Activated CD4-positive, alpha-beta memory T cell treated with anti-CD3 and anti-CD28 coated beads for 36 hours (primary cell): ENCODE data around the gene GRID2. TPM values are rescaled to one million over a fixed set of nuclear protein-coding genes. Genes with fewer than 3 reads are reported as not detected.

ENCODE experiments used
- CTCF ChIA-PET: fragments of 350-600 bp; sonication (Branson Sonifier 250); formaldehyde crosslinking; loops from one replicate; lab custom pipeline; 2021; ENCODE audit warnings: antibody characterized with exemption, inconsistent platforms; lab: Charles Lee
- POLR2A ChIA-PET: fragments of 350-600 bp; sonication (Branson Sonifier 250); formaldehyde crosslinking; loops from one replicate; lab custom pipeline; 2021; ENCODE audit warnings: antibody characterized with exemption; lab: Charles Lee
- DNase-seq: peaks from one replicate; pipeline ENCODE4 v3.0.0-alpha.2; 2020
- H3K27ac Mint-ChIP-seq: one replicate; pipeline ENCODE4 v1.8.0; 2021; ENCODE audit warnings: mixed read lengths
- H3K27me3 Mint-ChIP-seq: one replicate; pipeline ENCODE4 v1.8.0; 2021; ENCODE audit warnings: mixed read lengths
- H3K36me3 Mint-ChIP-seq: one replicate; pipeline ENCODE4 v1.8.0; 2021; ENCODE audit warnings: mixed read lengths
- H3K4me1 Mint-ChIP-seq: one replicate; pipeline ENCODE4 v1.8.0; 2021; ENCODE audit warnings: low read depth, mixed read lengths
- H3K4me3 Mint-ChIP-seq: one replicate; pipeline ENCODE4 v1.8.0; 2021; ENCODE audit warnings: mild to moderate bottlenecking, mixed read lengths
- H3K9me3 Mint-ChIP-seq: one replicate; pipeline ENCODE4 v1.8.0; 2021; ENCODE audit warnings: mixed read lengths
- intact Hi-C: fragments of 100-400 bp; cut with micrococcal nuclease; formaldehyde crosslinking; loops from one replicate; pipeline ENCODE4 v1.15.1; 2023
- total RNA-seq, 2 experiments: library from RNA; stranded (reverse); gene quantifications; one replicate each; pipeline ENCODE4 v1.2.3, GENCODE V29; 2021

GRID2 gene
- total RNA-seq, 2 experiments from 2014 or later = not detected

DNA sequence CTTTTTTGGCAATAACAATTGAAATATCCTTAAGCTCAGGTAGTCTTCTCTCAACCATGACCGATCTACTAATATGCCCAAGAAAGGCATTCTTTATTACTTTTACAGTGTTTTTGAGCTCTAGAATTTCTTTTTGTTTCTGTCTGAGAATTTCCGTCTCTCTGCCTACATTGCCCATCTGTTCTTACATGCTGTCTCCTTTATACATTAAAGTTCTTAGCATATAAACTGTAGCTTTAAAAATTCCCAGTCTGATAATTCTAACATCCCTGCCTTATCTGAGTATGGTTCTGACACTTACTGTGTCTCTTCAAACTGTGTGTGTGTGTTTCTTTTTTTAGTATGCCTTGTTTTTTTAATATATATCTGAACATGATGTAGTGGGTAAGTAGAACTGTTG is 658.1 kb downstream of the GRID2 start:
- DNase-seq = no peak
- Mint-ChIP-seq H3K4me3 (no peak overlapping the region), H3K4me1 (no peaks in the 10 kb centered on the region), H3K9me3 (peaks cover 14% of the 10 kb centered on the region), H3K27ac (no peak overlapping the region), H3K27me3 (no peaks in the 10 kb centered on the region), H3K36me3 (no peaks in the 10 kb centered on the region)
- ChIA-PET POLR2A (no interaction called here), CTCF (no interaction called here)
- intact Hi-C loops = no loop called here

DNA sequence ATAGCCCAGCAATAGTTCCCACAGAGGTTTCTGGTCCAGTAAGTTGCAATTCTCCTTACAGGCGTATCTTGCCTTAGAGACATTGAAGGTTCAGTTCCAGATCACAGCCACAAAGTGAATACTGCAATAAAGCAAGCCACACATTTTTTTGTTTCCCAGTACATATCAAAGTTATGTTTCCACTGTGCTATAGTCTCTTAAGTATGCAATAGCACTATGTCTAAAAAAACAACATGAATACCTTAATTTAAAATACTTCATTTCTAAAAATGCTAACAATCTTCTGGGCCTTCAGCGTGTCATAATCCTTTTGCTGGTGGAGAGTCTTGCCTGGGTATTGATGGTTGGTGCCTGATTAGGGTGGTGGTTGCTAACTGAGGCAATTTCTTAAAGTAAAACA is 659.1 kb downstream of the GRID2 start:
- no peak for DNase-seq
- H3K36me3 Mint-ChIP-seq = no peaks in the 10 kb centered on the region
- H3K4me1 Mint-ChIP-seq = no peaks in the 10 kb centered on the region
- H3K4me3 Mint-ChIP-seq = no peak overlapping the region
- POLR2A ChIA-PET = no interaction called here
- H3K27ac Mint-ChIP-seq = no peak overlapping the region
- peaks cover 12% of the 10 kb centered on the region for H3K9me3 Mint-ChIP-seq
- CTCF ChIA-PET = no interaction called here
- intact Hi-C loops = no loop called here
- no peaks in the 10 kb centered on the region for H3K27me3 Mint-ChIP-seq

DNA sequence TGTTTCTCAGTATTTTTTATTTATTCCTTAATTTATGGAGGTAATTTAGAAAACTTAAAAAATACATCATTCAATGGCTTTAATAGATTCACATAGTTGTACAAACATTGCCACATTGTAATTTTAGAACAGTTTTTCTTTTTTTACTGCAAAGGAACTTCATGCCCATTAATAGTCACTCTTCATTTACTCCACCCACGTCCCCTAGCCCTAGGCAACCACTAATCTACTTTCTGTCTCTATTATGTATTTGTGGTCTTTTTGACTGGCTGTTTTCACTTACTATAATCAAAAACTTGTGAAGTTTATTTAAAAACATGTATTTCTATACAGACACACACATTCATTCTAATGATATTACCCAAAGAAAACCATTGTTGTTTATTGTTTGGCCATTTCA is 664.8 kb downstream of the GRID2 start:
- Mint-ChIP-seq H3K27me3 (no peaks in the 10 kb centered on the region), H3K4me3 (no peak overlapping the region), H3K4me1 (no peaks in the 10 kb centered on the region), H3K9me3 (peaks cover 17% of the 10 kb centered on the region), H3K36me3 (no peaks in the 10 kb centered on the region), H3K27ac (no peak overlapping the region)
- DNase-seq = no peak
- intact Hi-C loops = no loop called here
- CTCF ChIA-PET = no interaction called here
- POLR2A ChIA-PET = no interaction called here

DNA sequence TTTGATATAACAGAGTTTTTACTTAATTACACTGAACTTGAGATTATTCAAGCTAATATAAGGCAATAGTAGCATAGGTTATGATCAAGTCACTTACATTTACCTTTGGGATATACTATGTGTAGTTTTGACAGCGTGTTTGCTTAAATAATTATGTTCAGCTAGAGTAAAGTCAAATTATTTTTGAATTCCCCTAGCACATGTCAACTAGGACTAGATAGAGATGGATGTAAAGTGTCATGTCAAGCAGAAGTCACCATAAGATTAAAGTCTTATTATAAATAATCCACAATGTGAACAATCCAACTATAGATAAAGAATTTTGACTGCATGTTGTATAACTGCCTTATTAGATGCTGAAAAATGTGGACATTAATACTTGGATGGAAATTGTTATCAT is 665.2 kb downstream of the GRID2 start:
- H3K9me3 Mint-ChIP-seq = peaks cover 17% of the 10 kb centered on the region
- DNase-seq = no peak
- H3K27me3 Mint-ChIP-seq = no peaks in the 10 kb centered on the region
- H3K4me3 Mint-ChIP-seq = no peak overlapping the region
- intact Hi-C loops = no loop called here
- POLR2A ChIA-PET = no interaction called here
- no peaks in the 10 kb centered on the region for H3K4me1 Mint-ChIP-seq
- CTCF ChIA-PET = no interaction called here
- no peaks in the 10 kb centered on the region for H3K36me3 Mint-ChIP-seq
- no peak overlapping the region for H3K27ac Mint-ChIP-seq

DNA sequence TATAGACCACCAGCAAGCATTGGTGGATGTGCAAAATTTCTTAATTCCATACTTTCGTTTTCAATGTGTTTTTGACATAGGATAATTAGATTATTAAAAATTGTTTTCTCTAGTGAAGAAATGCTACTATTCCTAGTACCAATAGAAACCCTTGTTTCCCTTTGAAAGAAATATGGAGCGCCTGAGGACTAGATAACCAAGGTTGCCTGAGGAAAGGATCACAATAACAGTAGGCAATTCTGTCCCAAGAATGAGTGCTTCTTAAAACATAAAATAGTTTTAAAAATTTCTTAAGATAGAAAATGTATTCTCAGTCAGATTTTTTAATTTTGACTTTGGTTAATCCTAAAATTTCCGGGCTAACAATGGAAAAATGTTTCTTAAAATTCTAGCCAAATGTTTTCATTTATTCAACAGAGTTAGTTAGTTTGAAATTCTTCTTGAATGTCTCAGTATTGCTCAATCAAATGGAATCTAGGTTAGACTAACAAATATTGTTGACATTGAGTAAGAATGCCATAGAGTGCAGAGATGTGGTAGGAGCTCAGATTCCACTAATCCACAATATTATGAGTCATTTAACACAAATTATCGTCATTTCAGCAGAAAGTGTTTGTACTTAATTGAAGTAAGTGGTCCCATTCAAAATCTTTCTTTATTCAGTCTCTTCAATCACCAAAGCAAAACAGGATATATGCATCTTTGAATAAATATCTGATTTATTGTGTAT is 666.0 kb downstream of the GRID2 start:
- POLR2A ChIA-PET = no interaction called here
- Mint-ChIP-seq H3K27me3 (no peaks in the 10 kb centered on the region), H3K4me1 (no peaks in the 10 kb centered on the region), H3K36me3 (no peaks in the 10 kb centered on the region), H3K27ac (no peak overlapping the region), H3K9me3 (peaks cover 16% of the 10 kb centered on the region), H3K4me3 (no peak overlapping the region)
- intact Hi-C loops = no loop called here
- no peak for DNase-seq
- CTCF ChIA-PET = no interaction called here

- Mint-ChIP-seq H3K4me1 (no peaks in the 10 kb centered on the region), H3K27ac (no peak overlapping the region), H3K36me3 (no peaks in the 10 kb centered on the region), H3K27me3 (no peaks in the 10 kb centered on the region), H3K9me3 (peaks cover 14% of the 10 kb centered on the region), H3K4me3 (no peak overlapping the region)
- ChIA-PET POLR2A (no interaction called here), CTCF (no interaction called here)
- no peak for DNase-seq
- intact Hi-C loops = no loop called here
Observed at GRCh38 chr4:92970996-92971395, 667.2 kb downstream of the GRID2 start.

DNA sequence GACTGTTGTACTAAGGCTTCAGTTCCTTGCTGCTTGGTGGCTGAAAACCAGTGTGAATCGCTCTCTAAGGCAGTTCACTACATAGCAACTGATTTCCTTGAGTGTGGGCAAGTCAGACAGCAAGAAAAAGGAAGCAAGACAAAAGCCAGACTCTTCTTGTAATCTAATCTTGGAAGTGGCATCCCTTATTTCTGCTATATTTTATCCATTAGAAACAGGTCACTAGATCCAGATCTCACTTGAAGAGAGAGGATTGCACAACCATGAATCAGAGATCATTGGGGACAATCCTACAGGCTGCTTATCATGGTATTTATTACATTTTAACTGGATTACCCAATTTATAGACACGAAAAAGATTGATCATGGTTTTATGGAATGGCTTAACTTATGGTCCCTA is 684.5 kb downstream of the GRID2 start:
- intact Hi-C loops = no loop called here
- Mint-ChIP-seq H3K36me3 (no peaks in the 10 kb centered on the region), H3K27me3 (no peaks in the 10 kb centered on the region), H3K9me3 (peaks cover 3% of the 10 kb centered on the region), H3K27ac (no peak overlapping the region), H3K4me1 (no peaks in the 10 kb centered on the region), H3K4me3 (no peak overlapping the region)
- no peak for DNase-seq
- CTCF ChIA-PET = no interaction called here
- POLR2A ChIA-PET = no interaction called here

- no peaks in the 10 kb centered on the region for H3K36me3 Mint-ChIP-seq
- H3K4me3 Mint-ChIP-seq = no peak overlapping the region
- DNase-seq = no peak
- no peak overlapping the region for H3K27ac Mint-ChIP-seq
- H3K27me3 Mint-ChIP-seq = no peaks in the 10 kb centered on the region
- ChIA-PET POLR2A (no interaction called here), CTCF (no interaction called here)
- peaks cover 3% of the 10 kb centered on the region for H3K9me3 Mint-ChIP-seq
- intact Hi-C loops = no loop called here
- no peaks in the 10 kb centered on the region for H3K4me1 Mint-ChIP-seq
Observed at GRCh38 chr4:92992758-92993157, 689.0 kb downstream of the GRID2 start.

DNA sequence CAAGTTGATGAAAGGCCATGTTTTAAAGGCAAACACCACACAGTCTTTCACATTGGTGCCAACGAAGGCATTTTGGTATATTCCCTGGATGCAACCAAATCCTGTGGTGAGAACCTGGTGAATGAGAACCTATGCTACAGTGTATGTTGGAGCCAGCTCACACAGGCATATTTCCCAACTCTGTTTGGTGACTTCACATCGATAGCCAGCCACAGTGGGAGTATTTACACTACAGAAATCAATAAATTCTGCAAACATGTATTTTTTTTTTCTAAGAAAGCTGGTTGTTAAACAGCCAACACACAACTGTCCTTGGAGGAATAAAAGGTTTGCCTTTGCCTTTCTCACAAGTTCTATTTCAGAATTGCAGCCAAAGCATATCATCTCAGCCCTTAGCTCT is 691.0 kb downstream of the GRID2 start:
- intact Hi-C loops = no loop called here
- Mint-ChIP-seq H3K36me3 (no peaks in the 10 kb centered on the region), H3K9me3 (peaks cover 3% of the 10 kb centered on the region), H3K4me3 (no peak overlapping the region), H3K4me1 (no peaks in the 10 kb centered on the region), H3K27me3 (no peaks in the 10 kb centered on the region), H3K27ac (no peak overlapping the region)
- ChIA-PET CTCF (no interaction called here), POLR2A (no interaction called here)
- no peak for DNase-seq

GRCh38 chr4:92996533-92996932 is 692.8 kb downstream of the GRID2 start:
- Mint-ChIP-seq H3K36me3 (no peaks in the 10 kb centered on the region), H3K27ac (no peak overlapping the region), H3K4me3 (no peak overlapping the region), H3K4me1 (no peaks in the 10 kb centered on the region), H3K27me3 (no peaks in the 10 kb centered on the region), H3K9me3 (no peaks in the 10 kb centered on the region)
- no peak for DNase-seq
- POLR2A ChIA-PET = no interaction called here
- intact Hi-C loops = no loop called here
- CTCF ChIA-PET = no interaction called here

- Mint-ChIP-seq H3K4me1 (no peaks in the 10 kb centered on the region), H3K36me3 (no peaks in the 10 kb centered on the region), H3K4me3 (no peak overlapping the region), H3K27ac (no peak overlapping the region), H3K9me3 (no peaks in the 10 kb centered on the region), H3K27me3 (no peaks in the 10 kb centered on the region)
- POLR2A ChIA-PET = no interaction called here
- CTCF ChIA-PET = no interaction called here
- no peak for DNase-seq
- intact Hi-C loops = no loop called here
Observed at GRCh38 chr4:93000910-93001309, 697.1 kb downstream of the GRID2 start.

DNA sequence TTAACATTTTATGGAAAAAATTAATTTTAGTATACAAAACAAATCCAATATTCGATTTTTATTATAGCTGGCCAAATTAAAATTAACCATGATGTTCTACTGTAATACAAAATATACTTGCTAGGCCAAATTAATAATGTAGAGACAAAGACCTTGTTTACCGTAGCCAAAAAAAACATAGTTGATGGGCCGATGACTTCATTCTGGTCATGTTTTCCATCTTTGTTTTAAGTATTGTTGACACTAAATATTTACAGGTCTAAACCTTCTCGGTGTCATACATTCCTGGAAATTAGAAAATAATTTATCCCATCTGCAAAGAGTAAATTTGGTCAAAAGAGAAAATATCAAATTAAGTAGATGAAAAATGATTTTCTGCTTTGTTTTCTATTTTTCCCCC is 698.5 kb downstream of the GRID2 start:
- H3K9me3 Mint-ChIP-seq = no peaks in the 10 kb centered on the region
- H3K4me3 Mint-ChIP-seq = no peak overlapping the region
- no peaks in the 10 kb centered on the region for H3K27me3 Mint-ChIP-seq
- DNase-seq = no peak
- no peaks in the 10 kb centered on the region for H3K4me1 Mint-ChIP-seq
- intact Hi-C loops = no loop called here
- POLR2A ChIA-PET = no interaction called here
- CTCF ChIA-PET = no interaction called here
- H3K36me3 Mint-ChIP-seq = no peaks in the 10 kb centered on the region
- H3K27ac Mint-ChIP-seq = no peak overlapping the region

DNA sequence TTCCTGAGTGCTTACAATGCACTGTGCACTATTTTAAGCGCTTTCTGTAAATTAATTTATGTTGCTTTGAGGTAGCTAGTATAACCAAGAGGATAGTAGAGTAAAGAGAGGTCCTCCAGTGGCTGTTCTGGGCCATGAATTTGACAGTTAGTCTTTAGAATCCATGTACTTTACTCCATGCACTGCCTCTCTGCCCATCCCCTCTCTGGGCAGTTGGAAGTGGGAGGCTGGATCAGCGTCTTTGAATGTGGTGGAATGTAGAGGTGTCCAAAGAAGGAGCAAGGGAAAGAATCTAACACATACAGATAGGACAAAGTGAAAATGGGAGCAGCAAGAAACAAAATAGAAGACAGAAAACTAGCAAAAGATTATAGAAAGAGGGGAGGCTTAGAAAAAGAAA is 712.6 kb downstream of the GRID2 start:
- no peak for DNase-seq
- no peak overlapping the region for H3K4me3 Mint-ChIP-seq
- POLR2A ChIA-PET = no interaction called here
- peaks cover 6% of the 10 kb centered on the region for H3K9me3 Mint-ChIP-seq
- intact Hi-C loops = no loop called here
- H3K36me3 Mint-ChIP-seq = no peaks in the 10 kb centered on the region
- no peaks in the 10 kb centered on the region for H3K27me3 Mint-ChIP-seq
- H3K27ac Mint-ChIP-seq = no peak overlapping the region
- no peaks in the 10 kb centered on the region for H3K4me1 Mint-ChIP-seq
- CTCF ChIA-PET = no interaction called here
